WERI-Rb-1 (cell line): ENCODE data around the gene INPP5B.

ENCODE experiments used
- DNase-seq: peaks from one replicate; pipeline ENCODE4 v3.0.0-alpha.2; 2020
- H3K27ac ChIP-seq: fragments of 250-450 bp; sonication (Bioruptor Pico); 2 replicates; pipeline ENCODE4 v1.5.1; 2020; ENCODE audit warnings: mild to moderate bottlenecking, moderate library complexity
- H3K27me3 ChIP-seq: fragments of 250-450 bp; sonication (Bioruptor Pico); 2 replicates; pipeline ENCODE4 v1.5.1; 2021; ENCODE audit warnings: mild to moderate bottlenecking, low read depth, moderate library complexity; ENCODE audit not compliant: insufficient read depth, severe bottlenecking
- H3K36me3 ChIP-seq: fragments of 250-450 bp; sonication (Bioruptor Pico); 2 replicates; pipeline ENCODE4 v1.5.1; 2020; ENCODE audit warnings: mild to moderate bottlenecking, moderate library complexity
- H3K4me3 ChIP-seq: 2 replicates; pipeline ENCODE4 v1.5.1; 2011; ENCODE audit warnings: low read depth, mild to moderate bottlenecking, control low read depth, low read length
- H3K9me3 ChIP-seq: fragments of 250-450 bp; sonication (Bioruptor Pico); 2 replicates; pipeline ENCODE4 v1.5.1; 2021; ENCODE audit warnings: mild to moderate bottlenecking, moderate library complexity; ENCODE audit not compliant: severe bottlenecking
- TF ChIP-seq, protein P1 (sequence below): IDR thresholded peaks from 2 replicates; pipeline ENCODE4 v1.5.1; 2011; ENCODE audit warnings: low read depth, mild to moderate bottlenecking, control low read depth, inconsistent platforms, low read length

INPP5B gene

DNA sequence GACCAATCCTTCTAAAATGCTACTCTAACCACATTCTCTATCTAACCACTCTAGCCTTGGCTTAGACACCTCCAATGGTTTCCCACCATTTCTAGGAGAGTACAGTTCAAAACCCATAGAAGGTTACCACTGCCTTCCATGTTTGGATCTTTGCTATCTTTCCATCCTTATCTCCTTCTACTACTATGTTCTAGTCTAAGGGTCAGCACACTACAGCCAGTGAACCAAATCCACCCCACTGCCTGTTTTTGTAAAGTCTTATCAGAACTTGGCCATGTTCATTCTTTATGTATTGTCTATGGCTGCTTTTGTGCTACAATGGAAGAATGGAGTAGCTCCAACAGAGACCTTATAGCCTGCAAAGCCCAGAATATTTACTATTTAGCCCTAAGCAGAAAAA is 93.7 kb downstream of the INPP5B start:
- Histone ChIP-seq H3K4me3 (no peak overlapping the region), H3K27me3 (no peaks in the 10 kb centered on the region), H3K9me3 (no peaks in the 10 kb centered on the region), H3K27ac (no peak overlapping the region), H3K36me3 (peaks cover 38% of the 10 kb centered on the region)
- no peak for DNase-seq
- TF ChIP-seq, protein P1, sequence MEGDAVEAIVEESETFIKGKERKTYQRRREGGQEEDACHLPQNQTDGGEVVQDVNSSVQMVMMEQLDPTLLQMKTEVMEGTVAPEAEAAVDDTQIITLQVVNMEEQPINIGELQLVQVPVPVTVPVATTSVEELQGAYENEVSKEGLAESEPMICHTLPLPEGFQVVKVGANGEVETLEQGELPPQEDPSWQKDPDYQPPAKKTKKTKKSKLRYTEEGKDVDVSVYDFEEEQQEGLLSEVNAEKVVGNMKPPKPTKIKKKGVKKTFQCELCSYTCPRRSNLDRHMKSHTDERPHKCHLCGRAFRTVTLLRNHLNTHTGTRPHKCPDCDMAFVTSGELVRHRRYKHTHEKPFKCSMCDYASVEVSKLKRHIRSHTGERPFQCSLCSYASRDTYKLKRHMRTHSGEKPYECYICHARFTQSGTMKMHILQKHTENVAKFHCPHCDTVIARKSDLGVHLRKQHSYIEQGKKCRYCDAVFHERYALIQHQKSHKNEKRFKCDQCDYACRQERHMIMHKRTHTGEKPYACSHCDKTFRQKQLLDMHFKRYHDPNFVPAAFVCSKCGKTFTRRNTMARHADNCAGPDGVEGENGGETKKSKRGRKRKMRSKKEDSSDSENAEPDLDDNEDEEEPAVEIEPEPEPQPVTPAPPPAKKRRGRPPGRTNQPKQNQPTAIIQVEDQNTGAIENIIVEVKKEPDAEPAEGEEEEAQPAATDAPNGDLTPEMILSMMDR, result no peak

DNA sequence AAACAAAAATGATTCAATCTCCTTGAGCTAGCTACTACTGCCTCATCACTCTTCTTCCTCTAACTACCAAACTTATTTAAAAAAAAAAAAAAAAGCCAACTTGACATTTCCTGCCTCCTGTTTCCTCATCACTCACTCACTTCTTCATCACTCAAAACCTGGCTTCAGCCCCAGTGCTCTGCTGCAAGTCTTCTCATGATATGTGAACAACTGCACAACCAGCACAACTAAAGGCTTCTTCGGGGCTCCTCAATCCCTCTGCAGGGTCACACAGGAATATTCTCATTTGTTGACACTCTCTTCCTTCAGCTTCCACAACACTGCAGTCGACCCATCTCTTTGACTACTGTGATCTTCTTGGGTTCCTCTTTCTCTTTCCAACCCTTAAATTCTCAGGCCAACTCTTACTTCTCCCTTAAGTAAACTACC is 95.1 kb downstream of the INPP5B start:
- TF ChIP-seq, protein P1, result no peak
- DNase-seq, result no peak
- Histone ChIP-seq H3K27ac (no peak overlapping the region), H3K9me3 (no peaks in the 10 kb centered on the region), H3K4me3 (no peak overlapping the region), H3K36me3 (peaks cover 35% of the 10 kb centered on the region), H3K27me3 (no peaks in the 10 kb centered on the region)

DNA sequence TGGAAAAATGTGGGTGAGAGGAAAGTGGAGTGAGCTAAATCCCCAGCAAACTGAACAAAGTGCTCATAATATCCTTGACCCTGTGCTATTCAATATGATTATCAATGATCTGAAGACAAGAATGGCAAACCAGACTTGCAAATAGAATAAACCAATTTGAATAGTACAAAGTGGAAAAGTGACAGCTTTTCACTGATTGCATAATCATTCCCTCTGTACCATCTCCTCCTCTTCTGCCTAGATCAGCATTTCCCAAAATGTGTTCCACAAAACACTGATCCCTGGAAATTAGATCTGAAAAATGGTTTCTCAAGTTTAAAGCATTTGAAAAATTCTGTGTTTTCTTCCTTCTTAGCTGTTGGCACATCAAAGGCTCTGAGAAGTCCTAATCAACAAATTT is 95.6 kb downstream of the INPP5B start:
- no peak for DNase-seq
- TF ChIP-seq, protein P1, result no peak
- Histone ChIP-seq H3K4me3 (no peak overlapping the region), H3K27me3 (no peaks in the 10 kb centered on the region), H3K36me3 (peaks cover 31% of the 10 kb centered on the region), H3K9me3 (no peaks in the 10 kb centered on the region), H3K27ac (no peak overlapping the region)

DNA sequence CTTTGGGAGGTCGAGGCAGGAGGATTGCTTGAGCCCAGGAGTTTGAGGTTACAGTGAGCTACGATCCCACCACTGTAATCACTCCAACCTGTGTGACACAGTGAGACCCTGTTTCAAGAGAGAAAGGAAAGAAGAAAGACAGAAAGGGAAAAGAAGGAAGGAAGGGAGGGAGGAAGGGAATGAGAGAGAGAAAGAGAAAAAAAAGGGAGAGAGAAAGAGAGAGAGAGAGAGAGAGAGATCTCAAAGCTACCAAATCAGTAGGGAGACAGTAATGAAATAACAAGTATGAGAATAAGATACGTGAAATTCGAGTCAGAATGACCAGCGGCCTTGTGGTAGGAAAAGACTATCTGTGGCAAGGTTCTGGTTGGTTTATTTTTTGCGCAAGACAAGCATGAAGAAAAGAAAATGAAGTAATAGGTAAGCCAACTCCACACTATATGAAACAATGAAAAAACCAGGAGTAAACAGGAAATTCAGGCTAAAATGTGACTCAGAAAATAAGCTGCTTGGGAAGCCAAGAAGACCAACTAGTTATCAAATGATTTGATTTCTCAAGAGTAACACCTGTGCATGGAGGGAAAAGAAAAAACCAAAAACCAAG is 96.4 kb downstream of the INPP5B start:
- H3K4me3 ChIP-seq, result no peak overlapping the region
- H3K9me3 ChIP-seq, result no peaks in the 10 kb centered on the region
- H3K27me3 ChIP-seq, result no peaks in the 10 kb centered on the region
- DNase-seq, result no peak
- peaks cover 28% of the 10 kb centered on the region for H3K36me3 ChIP-seq
- H3K27ac ChIP-seq, result no peak overlapping the region
- TF ChIP-seq, protein P1, result no peak

DNA sequence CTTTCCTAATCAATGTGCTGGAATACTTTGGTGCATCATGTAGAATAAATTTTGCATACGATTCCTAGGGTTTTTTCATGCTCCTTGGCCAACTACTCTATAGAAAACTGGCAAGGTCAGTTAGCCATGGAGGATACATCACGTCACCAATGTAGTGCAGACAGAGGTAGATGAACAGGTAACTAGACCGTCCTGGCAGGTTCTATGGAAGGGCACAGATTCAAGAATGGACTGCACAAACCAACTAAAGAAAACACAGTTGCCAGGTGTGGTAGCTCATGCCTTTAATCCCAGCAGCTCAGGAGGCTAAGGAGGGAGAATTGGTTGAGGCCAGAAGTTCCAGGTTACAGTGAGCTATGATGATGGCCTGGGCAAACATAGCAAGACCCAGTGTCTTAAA is 97.4 kb downstream of the INPP5B start:
- TF ChIP-seq, protein P1, result no peak
- no peak for DNase-seq
- no peaks in the 10 kb centered on the region for H3K27me3 ChIP-seq
- no peaks in the 10 kb centered on the region for H3K9me3 ChIP-seq
- no peak overlapping the region for H3K4me3 ChIP-seq
- peaks cover 19% of the 10 kb centered on the region for H3K36me3 ChIP-seq
- no peak overlapping the region for H3K27ac ChIP-seq
